Stimulated activated CD8-positive, alpha-beta memory T cell treated with anti-CD3 and anti-CD28 coated beads, Interleukin-15, amount 100 ng/mL, for 1 hour (primary cell): ENCODE data around the gene PSMA7.

ENCODE experiments used
- DNase-seq: peaks from one replicate; pipeline ENCODE4 v3.0.0-alpha.2; 2020; ENCODE audit warnings: low read depth

Gene PSMA7

GRCh38 chr20:62171245-62171644 is 28.1 kb upstream of the PSMA7 start:
- no peak for DNase-seq

GRCh38 chr20:62170536-62170935 is 27.3 kb upstream of the PSMA7 start:
- no peak for DNase-seq

GRCh38 chr20:62168890-62169435 is 25.8 kb upstream of the PSMA7 start:
- no peak for DNase-seq

DNA sequence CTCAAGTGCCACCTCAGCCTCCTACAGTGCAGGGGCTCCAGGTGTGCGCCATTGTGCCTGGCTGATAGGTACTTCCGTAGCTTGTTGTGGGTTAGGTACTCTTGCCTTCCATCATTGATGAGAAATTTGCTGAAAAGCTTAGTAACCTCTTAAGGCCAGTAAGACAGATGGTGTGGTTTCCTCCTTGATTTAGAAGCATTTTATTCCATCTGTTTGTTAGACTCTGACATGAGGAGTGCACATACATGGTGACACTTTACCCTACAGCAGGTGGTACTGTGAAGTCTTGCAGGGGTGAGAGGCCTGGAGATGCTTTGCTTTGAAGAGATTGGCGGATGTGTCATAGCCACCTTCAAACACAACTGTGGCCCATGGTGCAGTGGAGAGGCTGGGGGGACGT is 24.9 kb upstream of the PSMA7 start:
- no peak for DNase-seq

DNA sequence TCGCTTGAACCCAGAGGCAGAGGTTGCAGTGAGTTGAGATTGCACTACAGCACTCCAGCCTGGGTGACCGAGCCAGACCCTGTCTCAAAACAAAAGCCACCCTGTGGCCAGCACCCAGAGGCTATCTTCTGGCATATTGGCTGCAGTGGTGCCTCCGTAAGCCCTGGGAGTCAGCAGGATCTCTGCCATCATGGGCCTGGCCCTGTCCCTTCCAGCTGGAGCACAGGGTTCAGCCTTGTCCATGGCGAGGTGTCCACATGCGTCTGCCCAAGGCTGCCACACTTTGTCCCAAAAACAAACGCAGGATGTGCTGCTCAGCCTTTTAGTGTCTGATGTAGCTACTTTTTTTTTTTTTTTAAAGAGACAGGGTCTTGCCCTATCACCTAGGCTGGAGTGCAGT is 24.3 kb upstream of the PSMA7 start:
- DNase-seq = no peak

GRCh38 chr20:62165762-62166399 is 22.7 kb upstream of the PSMA7 start:
- DNase-seq = no peak

- no peak for DNase-seq
Observed at GRCh38 chr20:62164879-62165761, 21.9 kb upstream of the PSMA7 start.

- no peak for DNase-seq
Observed at GRCh38 chr20:62163986-62164762, 21.0 kb upstream of the PSMA7 start.

DNA sequence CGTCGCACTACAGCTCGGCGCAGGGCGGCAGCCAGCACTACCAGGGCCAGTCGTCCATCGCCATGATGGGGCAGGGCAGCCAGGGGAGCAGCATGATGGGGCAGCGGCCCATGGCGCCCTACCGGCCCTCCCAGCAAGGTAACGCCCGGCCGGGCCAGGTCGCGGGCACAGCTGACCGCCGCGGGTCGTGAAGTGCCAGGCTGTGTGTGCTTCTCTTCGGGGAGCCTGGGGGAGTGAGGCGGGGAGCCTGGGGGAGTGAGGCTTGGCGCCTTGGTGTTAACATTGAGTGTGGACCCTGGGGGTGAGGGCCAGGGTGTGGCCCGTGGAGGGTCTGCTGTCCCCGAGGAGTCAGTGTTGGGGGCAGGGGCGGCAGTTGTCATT is 20.3 kb upstream of the PSMA7 start:
- DNase-seq = no peak

GRCh38 chr20:62162765-62163484 is 19.7 kb upstream of the PSMA7 start:
- no peak for DNase-seq

- DNase-seq = no peak
Observed at GRCh38 chr20:62161347-62161746, 18.2 kb upstream of the PSMA7 start.

- no peak for DNase-seq
Observed at GRCh38 chr20:62160876-62161275, 17.7 kb upstream of the PSMA7 start.

GRCh38 chr20:62160253-62160652 is 17.1 kb upstream of the PSMA7 start:
- no peak for DNase-seq

GRCh38 chr20:62159839-62160238 is 16.6 kb upstream of the PSMA7 start:
- no peak for DNase-seq

DNA sequence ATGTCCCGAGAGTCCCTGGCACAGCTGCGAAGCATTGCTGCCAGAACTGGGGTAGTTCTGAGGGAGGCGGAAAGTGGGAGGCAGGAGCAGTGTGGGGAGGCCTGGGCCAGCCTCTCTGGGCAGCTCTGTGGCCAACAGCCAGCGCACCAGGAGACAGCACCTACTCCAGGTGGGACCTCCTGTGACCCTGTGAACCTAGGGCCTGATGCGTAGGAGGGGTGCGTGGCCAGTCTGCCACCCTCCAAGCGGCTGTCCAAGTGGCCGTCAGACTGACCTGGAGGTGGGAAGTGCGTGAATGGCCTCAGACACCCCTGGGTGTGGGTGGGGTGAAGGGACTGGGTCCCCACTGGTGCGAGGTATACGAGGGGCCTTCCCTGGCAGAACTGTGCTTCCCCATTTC is 15.9 kb upstream of the PSMA7 start:
- no peak for DNase-seq

DNA sequence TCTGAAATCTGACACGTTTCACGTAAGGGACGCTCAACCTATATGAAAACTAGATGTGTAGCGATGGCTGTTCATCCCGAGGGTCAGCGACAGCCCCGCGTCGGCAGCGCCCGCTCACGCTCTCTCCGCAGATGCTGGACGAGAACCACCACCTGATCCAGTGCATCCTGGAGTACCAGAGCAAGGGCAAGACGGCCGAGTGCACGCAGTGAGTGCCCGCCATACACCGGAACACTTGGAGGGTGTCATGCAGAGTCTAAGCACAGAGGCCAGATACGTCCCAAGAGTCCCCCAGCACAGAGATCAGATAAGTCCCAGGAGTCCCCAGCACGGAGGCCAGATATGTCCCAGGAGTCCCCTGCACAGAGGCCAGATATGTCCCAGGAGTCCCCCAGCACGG is 15.3 kb upstream of the PSMA7 start:
- no peak for DNase-seq

GRCh38 chr20:62158088-62158400 is 14.8 kb upstream of the PSMA7 start:
- no peak for DNase-seq

DNA sequence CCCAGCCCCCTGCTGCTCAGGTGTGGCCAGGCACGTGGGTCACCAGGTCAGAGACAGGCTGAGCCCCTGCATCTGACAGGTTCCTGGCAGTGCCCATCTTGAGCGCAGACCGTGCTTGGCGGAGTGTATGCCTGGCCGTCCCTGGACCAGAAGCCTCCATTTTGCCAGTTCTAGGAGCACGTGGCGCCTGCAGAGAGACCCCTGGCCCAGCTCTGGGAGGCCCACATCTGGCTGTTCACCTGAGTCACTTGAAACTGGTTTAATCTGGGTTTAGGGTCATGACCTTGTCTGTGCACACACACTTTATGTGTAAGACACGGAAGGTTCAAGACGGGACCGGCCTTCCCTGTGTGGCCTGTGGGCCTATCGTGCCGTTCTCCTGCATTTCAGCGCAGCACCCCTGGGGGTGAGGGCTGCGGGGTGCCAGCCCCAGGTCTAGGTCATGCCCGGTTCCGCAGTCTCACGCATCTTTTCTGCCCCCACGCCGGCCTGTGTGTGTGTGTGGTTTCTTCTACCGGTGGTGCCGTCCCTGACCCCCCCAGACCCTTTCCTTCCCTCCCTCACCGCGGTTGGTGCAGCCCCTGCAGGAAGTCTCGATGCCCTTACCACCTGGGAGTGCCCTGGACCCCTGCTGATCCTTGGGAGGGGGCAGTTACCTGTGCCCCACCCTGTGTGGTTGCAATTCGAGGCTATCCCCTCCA is 14.3 kb upstream of the PSMA7 start:
- DNase-seq = no peak

DNA sequence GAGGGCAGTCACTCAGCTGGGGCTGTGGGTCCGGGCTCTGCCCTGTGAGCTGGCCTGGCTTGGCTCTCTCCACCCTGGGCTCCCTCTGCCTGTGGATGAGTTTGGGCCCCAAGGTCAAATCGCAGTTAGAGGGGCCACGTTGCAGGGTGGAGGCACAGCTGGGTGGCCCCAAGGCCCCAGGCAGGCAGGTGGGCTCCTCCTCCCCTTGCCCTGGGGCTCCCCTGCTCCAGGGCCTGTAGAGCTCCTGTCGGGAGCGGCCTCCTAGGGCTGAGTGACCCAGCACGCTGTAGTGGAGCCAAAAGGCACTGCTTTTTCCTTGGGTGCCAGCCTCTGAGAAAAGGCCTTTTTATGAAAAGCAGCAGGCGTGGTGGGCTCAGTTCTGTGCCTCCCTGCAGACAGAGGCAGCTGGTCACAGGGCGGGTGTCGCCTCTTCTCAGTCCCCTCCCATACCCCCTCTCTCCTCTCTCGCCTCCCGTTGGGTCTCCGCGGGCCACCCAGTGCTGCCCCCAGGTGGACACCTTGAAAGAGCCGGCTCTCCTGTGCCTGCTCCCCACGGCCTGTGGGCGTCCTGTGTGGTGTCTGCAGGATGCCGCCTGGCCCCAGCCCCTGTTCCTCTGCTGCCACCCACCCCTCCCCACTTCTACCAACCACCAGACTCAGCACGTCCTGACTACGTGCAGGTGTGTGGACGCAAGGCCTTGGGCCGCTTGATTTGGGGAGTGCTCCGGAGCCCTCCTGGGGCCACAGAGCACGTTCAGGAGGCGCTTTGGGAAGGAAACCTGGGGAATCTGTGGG is 13.6 kb upstream of the PSMA7 start:
- peak; percentile 38 for DNase-seq

DNA sequence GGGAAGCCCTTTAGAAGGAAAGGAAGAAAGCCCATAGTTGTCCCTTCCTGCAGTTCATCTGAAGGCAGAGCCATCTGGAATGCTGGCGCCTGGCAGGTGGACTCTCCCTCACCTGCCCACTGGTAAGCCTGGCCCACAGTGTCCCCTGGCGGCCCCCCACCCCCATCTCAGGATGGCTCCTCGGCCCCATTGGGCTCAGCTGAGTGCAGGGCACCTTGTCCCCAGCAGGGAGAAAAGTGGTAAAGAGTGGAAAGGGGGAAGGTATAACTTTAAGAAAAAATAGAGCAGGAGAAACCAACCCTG is 13.0 kb upstream of the PSMA7 start:
- no peak for DNase-seq
